ENCODE data around the gene COMMD8. TPM values are rescaled to one million over a fixed set of nuclear protein-coding genes. Genes with fewer than 3 reads are reported as not detected.

COMMD8 gene
- total RNA-seq, 3 donors from 2014 or later (not counting 1 experiment from before 2014, with no cell fraction given): 12.3 to 19.6 (median 13.1) TPM

DNA sequence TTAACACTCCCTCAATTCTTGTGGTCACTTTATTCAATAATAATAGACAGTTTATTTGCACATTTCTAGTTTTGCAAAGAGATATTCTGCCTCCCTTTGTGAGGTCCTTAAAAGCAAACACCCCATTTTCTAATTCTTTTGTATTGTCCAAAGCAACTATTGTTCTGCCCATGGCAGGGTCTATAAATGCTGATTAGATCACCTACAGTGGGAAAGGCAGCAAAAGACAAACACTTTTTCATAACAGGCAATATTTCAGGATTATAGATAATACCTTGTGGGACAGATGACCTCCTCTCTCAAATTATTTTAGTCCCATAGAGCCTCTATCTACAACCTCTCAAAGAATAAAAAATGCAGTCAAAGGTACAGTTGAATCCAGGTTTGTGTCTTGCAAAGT lies 28.6 kb downstream of the COMMD8 start:
- Histone ChIP-seq H3K27ac (ENCODE audit: low read length) (no peak overlapping the region), H3K27me3 (ENCODE audit: control insufficient read depth, insufficient read depth, low read length) (no peaks in the 10 kb centered on the region), H3K36me3 (ENCODE audit: control insufficient read depth, insufficient read depth, low read length) (no peaks in the 10 kb centered on the region), H3K4me1 (ENCODE audit: control insufficient read depth, insufficient read depth, low read length) (no peaks in the 10 kb centered on the region), H3K9me3 (ENCODE audit: control insufficient read depth, insufficient read depth, low read length) (no peaks in the 10 kb centered on the region), H3K4me3 (ENCODE audit: low read length) (no peak overlapping the region)
- DNase-seq (no peak), ATAC-seq (no peak)
- H3K4me1 Mint-ChIP-seq: no peaks in the 10 kb centered on the region
- peaks cover 0 to 2% of the 10 kb centered on the region in 2 donors for H3K27me3 Mint-ChIP-seq (ENCODE audit: low read depth in 2 of 2)
- no peaks in the 10 kb centered on the region for H3K36me3 Mint-ChIP-seq
- intact Hi-C loops (cut with micrococcal nuclease): no loop called here
- no peaks in the 10 kb centered on the region for H3K9me3 Mint-ChIP-seq
- TF ChIP-seq, protein P1, sequence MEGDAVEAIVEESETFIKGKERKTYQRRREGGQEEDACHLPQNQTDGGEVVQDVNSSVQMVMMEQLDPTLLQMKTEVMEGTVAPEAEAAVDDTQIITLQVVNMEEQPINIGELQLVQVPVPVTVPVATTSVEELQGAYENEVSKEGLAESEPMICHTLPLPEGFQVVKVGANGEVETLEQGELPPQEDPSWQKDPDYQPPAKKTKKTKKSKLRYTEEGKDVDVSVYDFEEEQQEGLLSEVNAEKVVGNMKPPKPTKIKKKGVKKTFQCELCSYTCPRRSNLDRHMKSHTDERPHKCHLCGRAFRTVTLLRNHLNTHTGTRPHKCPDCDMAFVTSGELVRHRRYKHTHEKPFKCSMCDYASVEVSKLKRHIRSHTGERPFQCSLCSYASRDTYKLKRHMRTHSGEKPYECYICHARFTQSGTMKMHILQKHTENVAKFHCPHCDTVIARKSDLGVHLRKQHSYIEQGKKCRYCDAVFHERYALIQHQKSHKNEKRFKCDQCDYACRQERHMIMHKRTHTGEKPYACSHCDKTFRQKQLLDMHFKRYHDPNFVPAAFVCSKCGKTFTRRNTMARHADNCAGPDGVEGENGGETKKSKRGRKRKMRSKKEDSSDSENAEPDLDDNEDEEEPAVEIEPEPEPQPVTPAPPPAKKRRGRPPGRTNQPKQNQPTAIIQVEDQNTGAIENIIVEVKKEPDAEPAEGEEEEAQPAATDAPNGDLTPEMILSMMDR (IDR thresholded peaks at IDR 0.05): no peak
- no peak overlapping the region for H3K27ac Mint-ChIP-seq
- no peak overlapping the region for H3K4me3 Mint-ChIP-seq

DNA sequence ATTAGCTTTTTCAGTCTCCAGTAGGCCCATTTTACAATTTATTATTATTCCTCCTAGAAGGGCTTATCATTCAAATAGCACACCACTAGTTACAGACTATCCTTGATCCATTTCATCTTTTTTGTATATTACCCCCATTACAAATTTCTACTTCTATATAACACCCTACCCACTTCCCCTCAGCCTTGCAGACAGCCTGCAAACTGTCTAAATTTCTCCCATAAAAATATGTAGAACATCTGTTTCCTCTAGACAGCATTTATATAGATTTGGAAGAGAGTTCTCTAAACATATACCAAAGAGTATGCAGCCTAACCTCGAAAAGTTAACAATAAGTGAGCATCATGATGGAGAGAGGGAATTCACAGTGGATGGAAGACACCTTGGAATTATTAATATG lies 30.8 kb downstream of the COMMD8 start:
- H3K27ac Mint-ChIP-seq: no peak overlapping the region
- peaks cover 0 to 5% of the 10 kb centered on the region in 2 donors for H3K27me3 Mint-ChIP-seq (ENCODE audit: low read depth in 2 of 2)
- TF ChIP-seq, protein P1 (IDR thresholded peaks at IDR 0.05): no peak
- no peaks in the 10 kb centered on the region for H3K9me3 ChIP-seq (ENCODE audit: control insufficient read depth, insufficient read depth, low read length)
- WGBS (ENCODE audit: insufficient coverage): 27% methylated on average over 1 of the region's 1 CpG
- H3K4me3 Mint-ChIP-seq: no peak overlapping the region
- ATAC-seq (no peak), DNase-seq (no peak)
- H3K27ac ChIP-seq (ENCODE audit: low read length): no peak overlapping the region
- no peaks in the 10 kb centered on the region for H3K9me3 Mint-ChIP-seq
- no peaks in the 10 kb centered on the region for H3K4me1 ChIP-seq (ENCODE audit: control insufficient read depth, insufficient read depth, low read length)
- no peaks in the 10 kb centered on the region for H3K36me3 Mint-ChIP-seq
- no peaks in the 10 kb centered on the region for H3K27me3 ChIP-seq (ENCODE audit: control insufficient read depth, insufficient read depth, low read length)
- no peaks in the 10 kb centered on the region for H3K36me3 ChIP-seq (ENCODE audit: control insufficient read depth, insufficient read depth, low read length)
- no peak overlapping the region for H3K4me3 ChIP-seq (ENCODE audit: low read length)
- intact Hi-C loops (cut with micrococcal nuclease): no loop called here
- no peaks in the 10 kb centered on the region for H3K4me1 Mint-ChIP-seq

GRCh38 chr4:47427935-47428334 lies 35.6 kb downstream of the COMMD8 start:
- Mint-ChIP-seq H3K9me3 (no peaks in the 10 kb centered on the region), H3K27me3 (ENCODE audit: low read depth in 2 of 2) (peaks cover 0 to 7% of the 10 kb centered on the region in 2 donors), H3K27ac (no peak overlapping the region), H3K4me1 (no peaks in the 10 kb centered on the region), H3K36me3 (no peaks in the 10 kb centered on the region), H3K4me3 (no peak overlapping the region)
- TF ChIP-seq, protein P1 (IDR thresholded peaks at IDR 0.05): no peak
- Histone ChIP-seq H3K9me3 (ENCODE audit: control insufficient read depth, insufficient read depth, low read length) (no peaks in the 10 kb centered on the region), H3K27ac (ENCODE audit: low read length) (no peak overlapping the region), H3K4me3 (ENCODE audit: low read length) (no peak overlapping the region), H3K36me3 (ENCODE audit: control insufficient read depth, insufficient read depth, low read length) (no peaks in the 10 kb centered on the region), H3K4me1 (ENCODE audit: control insufficient read depth, insufficient read depth, low read length) (no peaks in the 10 kb centered on the region), H3K27me3 (ENCODE audit: control insufficient read depth, insufficient read depth, low read length) (no peaks in the 10 kb centered on the region)
- intact Hi-C loops (cut with micrococcal nuclease): no loop called here
- DNase-seq (no peak), ATAC-seq (no peak)
- WGBS (ENCODE audit: insufficient coverage): 81% methylated on average over 2 of the region's 2 CpGs

- DNase-seq (no peak), ATAC-seq (no peak)
- 97% methylated on average over 25 of the region's 25 CpGs for WGBS (ENCODE audit: insufficient coverage)
- Mint-ChIP-seq H3K4me3 (no peak overlapping the region), H3K4me1 (no peaks in the 10 kb centered on the region), H3K27ac (no peak overlapping the region), H3K9me3 (no peaks in the 10 kb centered on the region), H3K36me3 (no peaks in the 10 kb centered on the region), H3K27me3 (ENCODE audit: low read depth in 2 of 2) (peaks cover 12 to 14% of the 10 kb centered on the region in 2 donors)
- Histone ChIP-seq H3K4me1 (ENCODE audit: control insufficient read depth, insufficient read depth, low read length) (no peaks in the 10 kb centered on the region), H3K36me3 (ENCODE audit: control insufficient read depth, insufficient read depth, low read length) (no peaks in the 10 kb centered on the region), H3K4me3 (ENCODE audit: low read length) (no peak overlapping the region), H3K27me3 (ENCODE audit: control insufficient read depth, insufficient read depth, low read length) (no peaks in the 10 kb centered on the region), H3K9me3 (ENCODE audit: control insufficient read depth, insufficient read depth, low read length) (no peaks in the 10 kb centered on the region), H3K27ac (ENCODE audit: low read length) (no peak overlapping the region)
- intact Hi-C loops (cut with micrococcal nuclease): no loop called here
- TF ChIP-seq, protein P1 (IDR thresholded peaks at IDR 0.05): no peak
Measured at GRCh38 chr4:47425628-47426027, 37.9 kb downstream of the COMMD8 start.

Measured in natural killer cell (primary cell).